Measurements from ENCODE around the gene SCGN.

The SCGN gene

GRCh38 chr6:25689966-25690365 lies 38.0 kb downstream of the SCGN start:
- DNase-seq: no peak

DNA sequence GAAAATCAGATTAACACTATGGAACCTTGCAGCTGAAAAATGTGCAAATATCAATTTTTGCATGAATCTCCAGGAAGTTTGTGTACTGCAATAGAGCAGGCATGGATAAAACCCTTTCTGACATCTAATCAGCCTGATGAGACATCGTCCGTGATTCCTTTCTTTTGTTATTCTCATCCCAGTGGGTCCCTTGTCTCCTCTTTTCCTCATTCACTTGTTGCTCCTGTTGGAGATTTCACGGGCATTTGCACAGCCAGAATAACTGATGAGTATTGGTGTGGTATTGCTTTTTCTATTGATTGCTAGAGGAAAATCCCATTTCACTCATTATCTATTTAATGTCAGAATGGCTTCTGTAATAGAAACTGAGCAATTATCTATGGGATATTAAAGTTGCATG lies 39.9 kb downstream of the SCGN start:
- no peak for DNase-seq

- no peak for DNase-seq
Measured at GRCh38 chr6:25692472-25692871, 40.5 kb downstream of the SCGN start.

GRCh38 chr6:25694366-25694765 lies 42.4 kb downstream of the SCGN start:
- DNase-seq: no peak

GRCh38 chr6:25695671-25696070 lies 43.7 kb downstream of the SCGN start:
- DNase-seq: no peak

GRCh38 chr6:25697537-25698340 lies 45.7 kb downstream of the SCGN start:
- DNase-seq: no peak

DNA sequence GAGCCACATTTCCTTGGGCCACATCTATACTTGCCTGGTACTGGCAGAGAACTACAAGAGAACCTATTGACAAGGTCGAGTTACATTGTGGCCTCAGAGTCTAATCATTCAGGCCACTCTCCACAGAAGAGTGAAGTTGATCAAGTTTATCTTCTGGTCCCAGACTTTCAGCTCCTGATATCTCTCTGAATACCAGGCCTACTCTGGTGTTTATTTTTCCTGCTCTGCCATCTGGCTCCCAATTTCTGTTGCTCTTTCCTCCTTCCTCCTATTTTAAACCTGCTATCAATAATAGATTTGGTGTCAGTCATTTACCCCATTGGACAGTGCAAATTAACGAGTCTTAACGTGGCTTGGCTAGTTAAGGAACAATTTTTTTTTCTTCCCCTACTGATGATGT lies 46.6 kb downstream of the SCGN start:
- no peak for DNase-seq

DNA sequence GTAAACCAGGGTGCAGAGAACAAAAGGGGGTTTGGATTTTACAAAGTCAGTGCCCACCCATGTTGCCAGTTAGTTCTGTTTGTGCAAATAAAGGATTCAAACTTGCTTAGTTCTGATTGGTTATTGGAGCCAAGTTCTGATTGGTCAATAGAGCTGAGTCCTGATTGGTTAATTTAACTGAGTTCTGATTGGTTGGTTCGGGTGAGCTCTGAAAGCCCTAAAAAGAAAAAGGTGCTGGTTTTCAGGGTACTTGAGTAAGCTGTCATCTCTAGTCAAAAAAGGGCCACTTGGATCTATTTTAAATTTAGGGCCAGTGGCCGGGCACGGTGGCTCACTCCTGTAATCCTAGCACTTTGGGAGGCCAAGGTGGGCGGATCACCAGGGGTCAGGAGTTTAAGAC lies 47.6 kb downstream of the SCGN start:
- DNase-seq: no peak

DNA sequence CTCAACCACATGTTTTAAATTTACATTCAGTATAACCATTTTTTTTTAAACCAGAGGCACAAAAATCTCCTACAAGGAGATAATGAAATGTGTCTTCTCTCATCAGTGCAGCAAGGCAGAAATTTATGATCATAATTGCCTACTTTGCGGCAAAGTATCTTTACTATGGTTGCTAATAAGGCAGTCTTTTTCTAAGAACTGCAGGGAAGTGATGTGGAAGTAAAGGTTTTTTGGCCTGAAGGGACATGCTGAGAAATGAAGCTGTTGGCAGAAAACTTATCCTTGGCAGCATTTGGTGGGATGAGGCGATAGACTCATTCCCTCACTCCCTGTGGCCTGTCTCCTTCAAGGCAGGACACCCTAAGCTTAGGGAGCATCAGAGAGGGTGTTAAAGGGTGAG lies 48.7 kb downstream of the SCGN start:
- DNase-seq: no peak

DNA sequence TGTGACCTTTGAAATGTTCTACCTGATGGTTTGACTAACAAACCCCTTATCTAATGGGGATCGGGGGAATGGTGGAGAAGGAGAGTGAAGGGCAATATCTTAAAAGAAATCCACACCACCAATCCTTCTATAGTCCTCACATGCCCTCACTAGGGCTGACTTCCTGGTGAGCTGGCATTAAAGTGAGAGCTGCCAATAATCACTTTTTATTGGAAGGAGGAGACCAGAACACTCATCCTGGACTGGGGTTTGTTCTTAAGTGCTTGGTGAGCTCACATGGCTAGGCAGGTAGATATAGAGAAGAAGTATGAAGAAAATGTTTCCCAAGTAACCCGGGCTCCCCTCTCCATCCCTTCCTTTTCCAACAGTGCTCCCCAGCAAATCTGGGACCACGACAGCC lies 49.8 kb downstream of the SCGN start:
- DNase-seq: no peak

- DNase-seq: no peak
Measured at GRCh38 chr6:25703005-25703404, 51.0 kb downstream of the SCGN start.

DNA sequence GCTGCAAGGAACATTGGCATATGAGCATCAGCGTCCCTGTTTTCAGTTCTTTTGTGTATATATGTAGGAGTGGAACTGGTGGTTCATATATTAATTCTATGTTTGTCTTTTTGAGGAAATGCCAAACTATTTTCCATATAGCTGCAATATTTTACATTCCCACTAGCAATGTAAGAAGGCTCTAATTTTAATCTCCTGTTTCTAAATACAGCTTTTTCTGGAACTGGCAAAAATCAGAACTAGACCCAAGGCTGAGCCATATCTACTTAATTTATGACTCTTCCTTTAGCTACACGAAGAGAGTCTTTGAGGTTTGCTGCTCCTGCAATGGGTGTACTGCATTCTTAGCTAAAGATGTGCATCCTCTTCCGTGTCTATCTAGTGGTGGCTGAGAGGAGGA lies 52.0 kb downstream of the SCGN start:
- no peak for DNase-seq

DNA sequence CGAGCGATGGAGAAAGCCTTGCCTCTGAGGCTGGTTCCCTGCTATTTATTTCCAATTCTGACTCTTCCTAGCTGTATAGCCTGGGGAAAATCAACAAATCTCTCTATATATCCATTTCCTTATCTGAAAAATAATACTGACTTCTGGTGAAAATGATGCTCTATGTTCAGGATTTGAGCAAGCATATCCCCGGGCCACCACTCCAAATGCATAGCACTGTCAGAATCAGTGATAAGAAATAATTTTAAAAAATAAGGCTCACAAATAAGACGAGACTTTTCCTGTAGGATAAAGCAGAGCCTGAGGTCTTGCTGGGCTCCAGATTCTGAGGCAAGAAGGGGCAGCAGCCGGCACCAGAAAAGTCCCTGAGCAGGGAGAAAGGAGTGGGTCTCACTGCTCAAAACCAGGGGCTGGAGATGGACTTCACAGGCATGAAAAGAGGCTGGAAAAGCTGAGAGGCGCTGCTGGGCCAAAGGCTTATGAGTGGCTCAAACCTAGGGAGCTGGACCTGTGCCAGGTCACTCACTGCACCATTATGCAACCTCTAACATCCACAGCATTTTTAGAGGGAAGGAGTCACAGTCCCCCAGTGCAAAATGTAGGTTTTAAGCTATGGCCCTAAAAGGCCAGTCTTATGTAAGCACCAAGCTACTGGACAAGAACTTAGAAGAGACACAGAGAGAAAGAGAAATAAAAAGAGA lies 54.4 kb downstream of the SCGN start:
- no peak for DNase-seq

- DNase-seq: no peak
Measured at GRCh38 chr6:25709761-25710160, 57.7 kb downstream of the SCGN start.

- no peak for DNase-seq
Measured at GRCh38 chr6:25710287-25710686, 58.3 kb downstream of the SCGN start.

DNA sequence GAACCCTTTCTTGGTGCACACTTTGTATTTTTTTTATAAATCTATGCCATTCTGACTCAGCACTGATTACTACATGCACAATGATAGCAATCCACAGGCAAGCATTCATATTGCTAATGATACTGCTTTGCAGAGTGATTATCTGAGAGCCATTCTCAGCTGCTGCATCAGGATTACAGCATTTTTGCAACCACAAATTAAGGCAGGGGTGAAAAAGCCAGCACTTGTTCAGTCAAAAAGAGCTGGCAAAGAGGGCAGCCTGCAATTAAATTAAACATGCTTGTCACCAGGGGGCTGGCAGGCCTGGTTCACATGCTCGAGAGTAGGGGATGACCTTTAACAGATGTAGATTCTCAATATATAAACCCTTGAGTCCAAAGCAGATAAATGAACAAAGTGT lies 61.8 kb downstream of the SCGN start:
- no peak for DNase-seq

GRCh38 chr6:25714765-25715164 lies 62.8 kb downstream of the SCGN start:
- no peak for DNase-seq

DNA sequence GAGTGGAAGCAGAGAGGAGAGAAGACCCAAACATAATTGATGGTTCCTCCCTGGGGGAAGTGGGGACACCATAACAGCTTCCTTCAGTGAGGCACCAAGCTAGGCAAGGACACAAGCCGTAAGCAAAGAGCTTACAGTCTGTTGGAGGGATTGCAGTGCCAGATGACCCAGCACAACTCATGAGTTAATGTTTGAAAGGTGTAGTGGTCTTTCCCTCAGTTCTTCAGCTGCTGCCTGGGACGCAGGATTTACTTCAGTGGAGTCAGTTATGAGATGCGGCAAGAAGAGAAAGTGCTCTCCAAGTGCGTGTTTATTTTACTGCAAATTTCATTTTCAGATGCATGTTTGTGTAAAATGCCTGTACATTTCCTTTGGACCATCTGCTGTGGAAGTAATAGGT lies 63.8 kb downstream of the SCGN start:
- DNase-seq: no peak

- DNase-seq: peak; percentile 12
Measured at GRCh38 chr6:25717866-25718740, 66.1 kb downstream of the SCGN start.

DNA sequence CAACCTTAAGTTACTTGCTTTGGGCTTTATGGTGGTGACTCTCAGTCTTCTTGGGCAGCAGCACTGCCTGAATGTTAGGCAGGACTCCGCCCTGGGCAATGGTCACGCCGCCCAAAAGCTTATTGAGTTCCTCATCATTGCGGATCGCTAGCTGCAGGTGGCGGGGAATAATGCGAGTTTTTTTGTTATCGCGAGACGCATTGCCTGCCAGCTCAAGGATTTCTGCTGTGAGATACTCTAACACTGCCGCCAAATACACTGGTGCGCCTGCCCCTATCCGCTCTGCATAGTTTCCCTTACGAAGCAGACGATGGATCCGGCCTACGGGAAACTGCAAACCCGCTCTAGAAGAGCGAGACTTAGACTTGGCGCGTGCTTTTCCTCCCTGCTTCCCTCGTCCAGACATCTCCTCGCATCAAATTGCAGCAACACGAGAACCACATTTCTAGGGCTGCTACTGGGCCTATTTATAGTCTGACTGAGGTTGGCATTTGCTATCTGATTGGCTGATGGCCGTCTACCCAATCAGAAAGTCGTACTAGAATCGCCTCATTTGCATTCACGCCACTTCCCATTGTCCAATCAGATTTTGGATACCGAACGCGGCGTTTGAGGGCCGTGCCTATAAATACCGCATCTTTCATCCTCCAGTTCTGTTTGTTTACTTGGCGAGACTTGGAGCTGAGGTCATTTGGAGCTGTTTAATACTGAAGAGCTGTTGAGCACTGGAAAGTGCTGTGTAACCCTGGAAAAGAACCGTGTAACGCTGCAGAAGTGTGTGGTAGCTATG lies 74.3 kb downstream of the SCGN start:
- DNase-seq: no peak

DNA sequence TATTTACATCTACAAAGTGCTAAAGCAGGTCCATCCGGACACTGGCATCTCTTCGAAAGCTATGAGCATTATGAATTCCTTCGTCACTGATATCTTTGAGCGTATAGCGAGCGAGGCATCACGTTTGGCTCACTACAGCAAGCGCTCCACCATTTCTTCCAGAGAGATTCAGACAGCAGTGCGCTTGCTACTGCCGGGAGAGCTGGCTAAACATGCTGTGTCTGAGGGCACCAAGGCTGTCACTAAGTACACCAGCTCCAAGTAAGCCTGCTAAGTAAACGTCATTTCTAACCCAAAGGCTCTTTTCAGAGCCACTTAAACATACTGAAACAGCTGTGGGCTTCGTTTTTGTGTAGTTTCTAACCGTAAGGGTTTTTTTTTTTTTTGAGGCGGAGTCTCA lies 75.0 kb downstream of the SCGN start:
- no peak for DNase-seq

DNA sequence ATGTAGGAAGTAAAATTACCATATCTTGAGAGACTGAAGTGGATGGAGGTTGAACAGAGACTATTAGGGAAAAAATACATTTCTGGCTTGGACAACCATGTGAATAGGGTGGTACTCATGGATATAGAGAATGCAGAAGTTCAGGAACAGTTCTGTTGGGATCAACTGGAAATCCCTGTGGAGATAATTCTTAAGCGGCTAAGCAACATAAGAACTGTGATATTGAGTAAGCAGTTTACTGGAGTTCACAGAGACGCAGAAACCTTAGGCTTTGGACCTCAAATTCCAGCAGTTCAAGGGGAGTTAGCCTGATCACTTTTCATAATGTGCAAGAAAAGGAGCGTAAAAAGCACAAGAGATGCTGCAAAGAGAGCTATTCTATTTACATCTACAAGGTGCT lies 78.9 kb downstream of the SCGN start:
- no peak for DNase-seq

GRCh38 chr6:25731721-25732120 lies 79.7 kb downstream of the SCGN start:
- DNase-seq: no peak
